HL-60 (cell line): Measurements from ENCODE around the gene CHMP6.
A peak's percentile ranks its signal among the peaks of the same experiment; 100 is the strongest.

Experiments used
- DNase-seq, 2 experiments: peaks; one replicate each; pipeline ENCODE4 v3.0.0-alpha.2; 2010 to 2020; ENCODE audit warnings: low read depth in 1 of 2, low spot score in 1 of 2
- H3K27ac ChIP-seq: fragments of 250-450 bp; sonication (Bioruptor Pico); replicated peaks from 2 replicates; pipeline ENCODE4 v1.5.1; 2020; ENCODE audit warnings: mild to moderate bottlenecking, moderate library complexity
- H3K27me3 ChIP-seq: fragments of 250-450 bp; sonication (Bioruptor Pico); 2 replicates; pipeline ENCODE4 v1.5.1; 2021; ENCODE audit warnings: mild to moderate bottlenecking, moderate library complexity; ENCODE audit not compliant: insufficient read depth, poor library complexity, severe bottlenecking
- H3K4me3 ChIP-seq: replicated peaks from 2 replicates; pipeline ENCODE4 v1.5.1; 2011; ENCODE audit warnings: mild to moderate bottlenecking, control low read depth, low read length; ENCODE audit not compliant: insufficient read depth
- CTCF ChIP-seq: IDR thresholded peaks from one replicate; pipeline ENCODE4 v1.5.1; 2011; ENCODE audit warnings: low read length, control low read depth, inconsistent platforms; ENCODE audit not compliant: insufficient read depth
- GABPA ChIP-seq: IDR thresholded peaks from 2 replicates; pipeline ENCODE4 v1.6.1; 2012; ENCODE audit warnings: low read depth
- POLR2AphosphoS5 ChIP-seq: IDR thresholded peaks from 2 replicates; pipeline ENCODE4 v1.6.1; 2012; ENCODE audit warnings: low read depth
- SPI1 ChIP-seq: IDR thresholded peaks from 2 replicates; pipeline ENCODE4 v1.6.1; 2012; ENCODE audit warnings: low read depth, mild to moderate bottlenecking, borderline replicate concordance
- TF ChIP-seq, protein P1 (sequence below): IDR thresholded peaks from 2 replicates; pipeline ENCODE4 v1.6.1; 2012; ENCODE audit warnings: low read depth; ENCODE audit not compliant: insufficient replicate concordance

Gene CHMP6

GRCh38 chr17:81006891-81007290 is 15.2 kb downstream of the CHMP6 start:
- no peak overlapping the region for H3K27ac ChIP-seq
- no peak for DNase-seq
- no peak overlapping the region for H3K4me3 ChIP-seq
- H3K27me3 ChIP-seq = peaks cover 9% of the 10 kb centered on the region
- TF ChIP-seq POLR2AphosphoS5 (no peak), SPI1 (peak; percentile 10; the same call in 1 of the 2 replicates)

GRCh38 chr17:81008140-81008539 is 16.5 kb downstream of the CHMP6 start:
- no peak for DNase-seq
- H3K4me3 ChIP-seq = no peak overlapping the region
- peak overlapping the region; percentile 95 for H3K27ac ChIP-seq
- H3K27me3 ChIP-seq = peaks cover 9% of the 10 kb centered on the region
- TF ChIP-seq GABPA (no peak), SPI1 (no peak), CTCF (no peak), POLR2AphosphoS5 (no peak)
- TF ChIP-seq, protein P1, sequence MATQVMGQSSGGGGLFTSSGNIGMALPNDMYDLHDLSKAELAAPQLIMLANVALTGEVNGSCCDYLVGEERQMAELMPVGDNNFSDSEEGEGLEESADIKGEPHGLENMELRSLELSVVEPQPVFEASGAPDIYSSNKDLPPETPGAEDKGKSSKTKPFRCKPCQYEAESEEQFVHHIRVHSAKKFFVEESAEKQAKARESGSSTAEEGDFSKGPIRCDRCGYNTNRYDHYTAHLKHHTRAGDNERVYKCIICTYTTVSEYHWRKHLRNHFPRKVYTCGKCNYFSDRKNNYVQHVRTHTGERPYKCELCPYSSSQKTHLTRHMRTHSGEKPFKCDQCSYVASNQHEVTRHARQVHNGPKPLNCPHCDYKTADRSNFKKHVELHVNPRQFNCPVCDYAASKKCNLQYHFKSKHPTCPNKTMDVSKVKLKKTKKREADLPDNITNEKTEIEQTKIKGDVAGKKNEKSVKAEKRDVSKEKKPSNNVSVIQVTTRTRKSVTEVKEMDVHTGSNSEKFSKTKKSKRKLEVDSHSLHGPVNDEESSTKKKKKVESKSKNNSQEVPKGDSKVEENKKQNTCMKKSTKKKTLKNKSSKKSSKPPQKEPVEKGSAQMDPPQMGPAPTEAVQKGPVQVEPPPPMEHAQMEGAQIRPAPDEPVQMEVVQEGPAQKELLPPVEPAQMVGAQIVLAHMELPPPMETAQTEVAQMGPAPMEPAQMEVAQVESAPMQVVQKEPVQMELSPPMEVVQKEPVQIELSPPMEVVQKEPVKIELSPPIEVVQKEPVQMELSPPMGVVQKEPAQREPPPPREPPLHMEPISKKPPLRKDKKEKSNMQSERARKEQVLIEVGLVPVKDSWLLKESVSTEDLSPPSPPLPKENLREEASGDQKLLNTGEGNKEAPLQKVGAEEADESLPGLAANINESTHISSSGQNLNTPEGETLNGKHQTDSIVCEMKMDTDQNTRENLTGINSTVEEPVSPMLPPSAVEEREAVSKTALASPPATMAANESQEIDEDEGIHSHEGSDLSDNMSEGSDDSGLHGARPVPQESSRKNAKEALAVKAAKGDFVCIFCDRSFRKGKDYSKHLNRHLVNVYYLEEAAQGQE = no peak

GRCh38 chr17:81009136-81009535 is 17.5 kb downstream of the CHMP6 start:
- H3K27ac ChIP-seq = peak overlapping the region; percentile 95
- DNase-seq = peak in 1 of 2 experiments; percentile 93
- H3K4me3 ChIP-seq = no peak overlapping the region
- TF ChIP-seq SPI1 (peak; percentile 75), POLR2AphosphoS5 (no peak)
- peaks cover 6% of the 10 kb centered on the region for H3K27me3 ChIP-seq

GRCh38 chr17:81010935-81011334 is 19.3 kb downstream of the CHMP6 start:
- peak overlapping the region; percentile 3; the same call in 1 of the 2 replicates for H3K27ac ChIP-seq
- no peak for DNase-seq
- H3K4me3 ChIP-seq = no peak overlapping the region
- no peaks in the 10 kb centered on the region for H3K27me3 ChIP-seq
- TF ChIP-seq SPI1 (0 out of 2 replicates have a peak, but pooled peaks have one; percentile 20), CTCF (no peak)

DNA sequence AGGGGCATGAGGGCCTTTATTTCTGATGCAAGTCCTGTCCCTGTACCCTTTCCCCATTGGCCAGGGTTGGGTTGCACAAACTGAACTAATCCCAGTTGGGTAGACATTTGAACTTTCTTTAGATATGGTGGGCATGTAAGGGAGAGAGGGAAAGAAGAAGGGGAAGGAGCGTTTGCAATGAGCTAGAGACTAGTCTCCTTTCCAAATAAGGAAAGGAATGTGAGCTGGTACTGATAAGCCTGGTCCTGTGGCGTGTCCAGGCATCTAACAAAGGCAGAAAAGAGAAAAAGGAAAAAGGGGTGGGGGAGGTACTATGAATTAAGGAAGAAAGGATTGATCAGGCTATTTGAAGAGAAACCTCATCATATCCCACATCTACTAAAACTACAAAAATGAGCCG is 20.3 kb downstream of the CHMP6 start:
- DNase-seq = no peak
- Histone ChIP-seq H3K27me3 (no peaks in the 10 kb centered on the region), H3K27ac (no peak overlapping the region), H3K4me3 (no peak overlapping the region)
- TF ChIP-seq, protein P1 = no peak
- TF ChIP-seq CTCF (no peak), POLR2AphosphoS5 (no peak), GABPA (no peak), SPI1 (no peak)
